ENCODE measurements around the gene ZBTB7A. TPM values are rescaled to one million over a fixed set of nuclear protein-coding genes. Genes with fewer than 3 reads are reported as not detected.

ZBTB7A gene
- total RNA-seq, 1 experiment from 2014 or later, result 8.6 TPM

- no peaks in the 10 kb centered on the region for H3K27me3 ChIP-seq
- H3K27ac ChIP-seq, result no peak overlapping the region
- peaks cover 3% of the 10 kb centered on the region; the same call in 1 of the 2 replicates for H3K36me3 ChIP-seq
- no peak overlapping the region for H3K4me3 ChIP-seq
- no peaks in the 10 kb centered on the region for H3K9me3 ChIP-seq (replicated peaks)
- no peaks in the 10 kb centered on the region for H3K4me1 ChIP-seq
- DNase-seq, result no peak
Measured at GRCh38 chr19:4033028-4033956, 33.4 kb downstream of the ZBTB7A start.

GRCh38 chr19:4032436-4032835, 34.3 kb downstream of the ZBTB7A start:
- Histone ChIP-seq H3K27me3 (no peaks in the 10 kb centered on the region), H3K4me1 (no peaks in the 10 kb centered on the region), H3K27ac (no peak overlapping the region), H3K36me3 (peaks cover 3% of the 10 kb centered on the region; the same call in 1 of the 2 replicates), H3K4me3 (no peak overlapping the region), H3K9me3 (replicated peaks) (no peaks in the 10 kb centered on the region)
- DNase-seq, result no peak

- Histone ChIP-seq H3K4me3 (no peak overlapping the region), H3K4me1 (no peaks in the 10 kb centered on the region), H3K27me3 (no peaks in the 10 kb centered on the region), H3K9me3 (replicated peaks) (no peaks in the 10 kb centered on the region), H3K36me3 (no peaks in the 10 kb centered on the region; the same call in 1 of the 2 replicates), H3K27ac (no peak overlapping the region)
- no peak for DNase-seq
Measured at GRCh38 chr19:4031420-4031819, 35.3 kb downstream of the ZBTB7A start.

- Histone ChIP-seq H3K27me3 (no peaks in the 10 kb centered on the region), H3K27ac (no peak overlapping the region), H3K4me3 (no peak overlapping the region), H3K9me3 (replicated peaks) (no peaks in the 10 kb centered on the region), H3K36me3 (no peaks in the 10 kb centered on the region; the same call in 1 of the 2 replicates), H3K4me1 (no peaks in the 10 kb centered on the region)
- no peak for DNase-seq
Measured at GRCh38 chr19:4030981-4031380, 35.7 kb downstream of the ZBTB7A start.

- no peak overlapping the region for H3K27ac ChIP-seq
- H3K36me3 ChIP-seq, result no peaks in the 10 kb centered on the region; the same call in 1 of the 2 replicates
- no peaks in the 10 kb centered on the region for H3K27me3 ChIP-seq
Measured at GRCh38 chr19:4030552-4030951, 36.1 kb downstream of the ZBTB7A start.

GRCh38 chr19:4029247-4029614, 37.5 kb downstream of the ZBTB7A start:
- no peak overlapping the region for H3K27ac ChIP-seq
- H3K36me3 ChIP-seq, result peaks cover 4% of the 10 kb centered on the region; the same call in 1 of the 2 replicates
- DNase-seq, result no peak
- H3K9me3 ChIP-seq (replicated peaks), result no peaks in the 10 kb centered on the region
- no peaks in the 10 kb centered on the region for H3K4me1 ChIP-seq
- no peak overlapping the region for H3K4me3 ChIP-seq
- H3K27me3 ChIP-seq, result no peaks in the 10 kb centered on the region

More at GRCh38 chr19:4030552-4030951, 36.1 kb downstream of the ZBTB7A start:
- DNase-seq, result no peak
- Histone ChIP-seq H3K4me1 (no peaks in the 10 kb centered on the region), H3K4me3 (no peak overlapping the region), H3K9me3 (replicated peaks) (no peaks in the 10 kb centered on the region)

GRCh38 chr19:4028334-4029246, 38.1 kb downstream of the ZBTB7A start:
- H3K36me3 ChIP-seq, result peaks cover 4% of the 10 kb centered on the region; the same call in 1 of the 2 replicates
- H3K4me1 ChIP-seq, result no peaks in the 10 kb centered on the region
- no peaks in the 10 kb centered on the region for H3K9me3 ChIP-seq (replicated peaks)
- H3K27me3 ChIP-seq, result no peaks in the 10 kb centered on the region
- no peak overlapping the region for H3K4me3 ChIP-seq
- no peak overlapping the region for H3K27ac ChIP-seq
- no peak for DNase-seq

GRCh38 chr19:4027146-4027545, 39.6 kb downstream of the ZBTB7A start:
- peaks cover 4% of the 10 kb centered on the region; the same call in 1 of the 2 replicates for H3K36me3 ChIP-seq
- H3K9me3 ChIP-seq (replicated peaks), result no peaks in the 10 kb centered on the region
- no peaks in the 10 kb centered on the region for H3K27me3 ChIP-seq
- H3K4me3 ChIP-seq, result no peak overlapping the region
- DNase-seq, result no peak
- no peak overlapping the region for H3K27ac ChIP-seq
- no peaks in the 10 kb centered on the region for H3K4me1 ChIP-seq

- no peaks in the 10 kb centered on the region for H3K27me3 ChIP-seq
- H3K36me3 ChIP-seq, result peaks cover 8% of the 10 kb centered on the region
- no peaks in the 10 kb centered on the region for H3K4me1 ChIP-seq
- no peaks in the 10 kb centered on the region for H3K9me3 ChIP-seq (replicated peaks)
- no peak for DNase-seq
- no peak overlapping the region for H3K4me3 ChIP-seq
- H3K27ac ChIP-seq, result no peak overlapping the region
Measured at GRCh38 chr19:4025317-4025716, 41.4 kb downstream of the ZBTB7A start.

GRCh38 chr19:4023600-4024398, 42.9 kb downstream of the ZBTB7A start:
- no peak for DNase-seq
- no peaks in the 10 kb centered on the region for H3K27me3 ChIP-seq
- H3K4me1 ChIP-seq, result no peaks in the 10 kb centered on the region
- H3K4me3 ChIP-seq, result no peak overlapping the region
- no peak overlapping the region for H3K27ac ChIP-seq
- H3K36me3 ChIP-seq, result peaks cover 8% of the 10 kb centered on the region
- no peaks in the 10 kb centered on the region for H3K9me3 ChIP-seq (replicated peaks)

- H3K9me3 ChIP-seq (replicated peaks), result no peaks in the 10 kb centered on the region
- no peak overlapping the region for H3K27ac ChIP-seq
- H3K4me1 ChIP-seq, result no peaks in the 10 kb centered on the region
- no peak for DNase-seq
- no peak overlapping the region for H3K4me3 ChIP-seq
- peaks cover 4% of the 10 kb centered on the region for H3K36me3 ChIP-seq
- no peaks in the 10 kb centered on the region for H3K27me3 ChIP-seq
Measured at GRCh38 chr19:4019578-4019977, 47.1 kb downstream of the ZBTB7A start.

- H3K27me3 ChIP-seq, result no peaks in the 10 kb centered on the region
- H3K4me3 ChIP-seq, result no peak overlapping the region
- no peak for DNase-seq
- no peak overlapping the region for H3K27ac ChIP-seq
- H3K4me1 ChIP-seq, result no peaks in the 10 kb centered on the region
- peaks cover 4% of the 10 kb centered on the region for H3K36me3 ChIP-seq
- H3K9me3 ChIP-seq (replicated peaks), result no peaks in the 10 kb centered on the region
Measured at GRCh38 chr19:4018775-4019504, 47.8 kb downstream of the ZBTB7A start.

GRCh38 chr19:4018140-4018613, 48.5 kb downstream of the ZBTB7A start:
- DNase-seq, result no peak
- peaks cover 11% of the 10 kb centered on the region for H3K36me3 ChIP-seq
- no peaks in the 10 kb centered on the region for H3K27me3 ChIP-seq
- H3K4me3 ChIP-seq, result no peak overlapping the region
- H3K27ac ChIP-seq, result no peak overlapping the region
- no peaks in the 10 kb centered on the region for H3K4me1 ChIP-seq
- no peaks in the 10 kb centered on the region for H3K9me3 ChIP-seq (replicated peaks)

All from SJCRH30 (cell line).